ENCODE data around the gene ISG15. TPM values are rescaled to one million over a fixed set of nuclear protein-coding genes. Genes with fewer than 3 reads are reported as not detected.

Gene ISG15
- total and polyA plus RNA-seq, 12 donors, result 9.8 to 186 (median 29.1) TPM

DNA sequence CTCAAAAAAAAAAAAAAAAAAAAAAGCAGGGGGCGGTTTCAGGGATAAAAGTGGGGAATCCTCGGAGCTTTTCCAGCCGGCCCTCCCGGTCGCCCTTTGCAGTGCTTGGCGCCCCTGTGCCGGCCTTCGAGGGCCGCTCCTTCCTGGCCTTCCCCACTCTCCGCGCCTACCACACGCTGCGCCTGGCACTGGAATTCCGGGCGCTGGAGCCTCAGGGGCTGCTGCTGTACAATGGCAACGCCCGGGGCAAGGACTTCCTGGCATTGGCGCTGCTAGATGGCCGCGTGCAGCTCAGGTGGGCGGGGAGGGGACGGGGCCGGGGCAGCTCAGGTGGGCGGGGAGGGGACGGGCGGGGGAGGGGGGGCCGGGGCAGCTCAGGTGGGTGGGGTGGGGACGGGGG lies 35.5 kb downstream of the ISG15 start:
- ATAC-seq, result no peak
- TF ChIP-seq, protein P1, sequence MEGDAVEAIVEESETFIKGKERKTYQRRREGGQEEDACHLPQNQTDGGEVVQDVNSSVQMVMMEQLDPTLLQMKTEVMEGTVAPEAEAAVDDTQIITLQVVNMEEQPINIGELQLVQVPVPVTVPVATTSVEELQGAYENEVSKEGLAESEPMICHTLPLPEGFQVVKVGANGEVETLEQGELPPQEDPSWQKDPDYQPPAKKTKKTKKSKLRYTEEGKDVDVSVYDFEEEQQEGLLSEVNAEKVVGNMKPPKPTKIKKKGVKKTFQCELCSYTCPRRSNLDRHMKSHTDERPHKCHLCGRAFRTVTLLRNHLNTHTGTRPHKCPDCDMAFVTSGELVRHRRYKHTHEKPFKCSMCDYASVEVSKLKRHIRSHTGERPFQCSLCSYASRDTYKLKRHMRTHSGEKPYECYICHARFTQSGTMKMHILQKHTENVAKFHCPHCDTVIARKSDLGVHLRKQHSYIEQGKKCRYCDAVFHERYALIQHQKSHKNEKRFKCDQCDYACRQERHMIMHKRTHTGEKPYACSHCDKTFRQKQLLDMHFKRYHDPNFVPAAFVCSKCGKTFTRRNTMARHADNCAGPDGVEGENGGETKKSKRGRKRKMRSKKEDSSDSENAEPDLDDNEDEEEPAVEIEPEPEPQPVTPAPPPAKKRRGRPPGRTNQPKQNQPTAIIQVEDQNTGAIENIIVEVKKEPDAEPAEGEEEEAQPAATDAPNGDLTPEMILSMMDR (IDR thresholded peaks at IDR 0.05), result no peak
- no peak for DNase-seq
- H3K27me3 ChIP-seq, result no peaks in the 10 kb centered on the region
- no peak overlapping the region for H3K27ac ChIP-seq
- H3K4me1 ChIP-seq, result peaks cover 0 to 4% (median 0%) of the 10 kb centered on the region in 9 donors
- 90 to 96% methylated on average over 20 to 27 of the region's 28 CpGs for WGBS, 2 donors
- no peak overlapping the region for H3K4me3 ChIP-seq
- peaks cover 0 to 91% (median 4%) of the 10 kb centered on the region in 9 donors for H3K36me3 ChIP-seq
- no peaks in the 10 kb centered on the region for H3K9me3 ChIP-seq
- intact Hi-C loops (cut with DNase I), result no loop called here

DNA sequence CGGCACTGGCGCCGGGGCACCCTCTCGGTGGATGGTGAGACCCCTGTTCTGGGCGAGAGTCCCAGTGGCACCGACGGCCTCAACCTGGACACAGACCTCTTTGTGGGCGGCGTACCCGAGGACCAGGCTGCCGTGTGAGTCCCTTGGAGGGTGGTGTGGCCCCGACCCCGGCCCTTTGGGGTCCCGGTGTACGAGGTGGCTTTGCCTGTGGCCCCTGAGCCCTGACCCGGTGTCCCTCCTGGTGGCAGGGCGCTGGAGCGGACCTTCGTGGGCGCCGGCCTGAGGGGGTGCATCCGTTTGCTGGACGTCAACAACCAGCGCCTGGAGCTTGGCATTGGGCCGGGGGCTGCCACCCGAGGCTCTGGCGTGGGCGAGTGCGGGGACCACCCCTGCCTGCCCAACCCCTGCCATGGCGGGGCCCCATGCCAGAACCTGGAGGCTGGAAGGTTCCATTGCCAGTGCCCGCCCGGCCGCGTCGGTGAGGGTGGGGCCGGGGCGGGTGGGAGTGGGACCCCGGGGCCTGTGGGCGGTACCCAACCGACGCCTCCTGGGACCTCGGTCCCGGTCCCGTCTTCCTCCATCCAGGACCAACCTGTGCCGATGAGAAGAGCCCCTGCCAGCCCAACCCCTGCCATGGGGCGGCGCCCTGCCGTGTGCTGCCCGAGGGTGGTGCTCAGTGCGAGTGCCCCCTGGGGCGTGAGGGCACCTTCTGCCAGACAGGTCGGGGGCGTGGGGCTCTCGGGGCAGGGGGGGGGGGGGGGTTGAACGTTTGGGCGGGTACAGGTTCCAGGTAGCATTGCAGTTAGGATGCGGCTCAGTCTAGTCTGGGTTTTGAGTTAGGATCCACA lies 36.2 kb downstream of the ISG15 start:
- H3K9me3 ChIP-seq, result no peaks in the 10 kb centered on the region
- WGBS, 2 donors, result 94% methylated on average over 46 to 57 of the region's 57 CpGs
- peaks cover 0 to 4% (median 0%) of the 10 kb centered on the region in 9 donors for H3K4me1 ChIP-seq
- no peak for ATAC-seq
- intact Hi-C loops (cut with DNase I), result no loop called here
- H3K36me3 ChIP-seq, result peaks cover 0 to 91% (median 4%) of the 10 kb centered on the region in 9 donors
- H3K4me3 ChIP-seq, result no peak overlapping the region
- no peak for DNase-seq
- TF ChIP-seq, protein P1 (IDR thresholded peaks at IDR 0.05), result no peak
- no peaks in the 10 kb centered on the region for H3K27me3 ChIP-seq
- no peak overlapping the region for H3K27ac ChIP-seq

DNA sequence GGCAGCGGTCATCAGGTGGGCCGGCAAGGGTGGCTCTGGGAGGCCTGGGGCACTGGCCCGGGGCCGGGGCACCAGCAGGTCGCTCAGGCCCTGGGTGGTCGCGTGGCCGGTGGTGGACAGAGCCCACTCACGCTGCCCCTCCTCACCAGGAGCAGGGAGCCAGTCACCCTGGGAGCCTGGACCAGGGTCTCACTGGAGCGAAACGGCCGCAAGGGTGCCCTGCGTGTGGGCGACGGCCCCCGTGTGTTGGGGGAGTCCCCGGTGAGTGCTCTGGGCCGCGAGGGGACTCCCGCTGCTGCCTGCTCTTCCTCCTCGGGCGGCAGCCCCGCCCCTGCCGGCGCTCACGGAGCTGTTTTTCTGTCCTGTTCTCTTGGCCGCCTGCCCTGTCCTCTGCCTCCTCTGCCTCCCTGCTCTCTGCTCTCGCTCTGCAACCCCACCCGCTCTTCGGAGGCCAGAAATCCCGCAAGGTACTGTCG lies 37.3 kb downstream of the ISG15 start:
- ATAC-seq, result peak in 7 of 8 donors; percentile 24 to 68 (median 50)
- H3K4me3 ChIP-seq, result peak overlapping the region in 1 of 10 donors; percentile 21
- TF ChIP-seq, protein P1 (IDR thresholded peaks at IDR 0.05), result no peak

DNA sequence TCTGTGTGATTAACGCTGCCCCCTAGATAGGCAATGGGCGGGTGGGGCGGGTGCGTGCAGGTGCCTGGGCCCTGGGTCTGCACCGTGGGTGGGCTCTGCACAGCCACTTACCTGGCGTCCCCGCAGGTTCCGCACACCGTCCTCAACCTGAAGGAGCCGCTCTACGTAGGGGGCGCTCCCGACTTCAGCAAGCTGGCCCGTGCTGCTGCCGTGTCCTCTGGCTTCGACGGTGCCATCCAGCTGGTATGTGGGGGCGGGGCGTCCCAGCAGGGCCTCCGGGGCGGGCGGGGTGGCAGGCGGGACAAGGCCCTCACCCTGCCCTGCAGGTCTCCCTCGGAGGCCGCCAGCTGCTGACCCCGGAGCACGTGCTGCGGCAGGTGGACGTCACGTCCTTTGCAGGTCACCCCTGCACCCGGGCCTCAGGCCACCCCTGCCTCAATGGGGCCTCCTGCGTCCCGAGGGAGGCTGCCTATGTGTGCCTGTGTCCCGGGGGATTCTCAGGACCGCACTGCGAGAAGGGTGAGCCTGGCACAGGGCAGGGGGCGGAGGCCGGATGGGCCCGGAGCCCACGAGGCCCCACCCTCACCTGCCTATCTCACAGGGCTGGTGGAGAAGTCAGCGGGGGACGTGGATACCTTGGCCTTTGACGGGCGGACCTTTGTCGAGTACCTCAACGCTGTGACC lies 38.0 kb downstream of the ISG15 start:
- Histone ChIP-seq H3K27me3 (no peaks in the 10 kb centered on the region), H3K4me3 (no peak overlapping the region), H3K27ac (no peak overlapping the region), H3K36me3 (peaks cover 0 to 83% (median 4%) of the 10 kb centered on the region in 9 donors), H3K4me1 (peaks cover 0 to 4% (median 0%) of the 10 kb centered on the region in 9 donors), H3K9me3 (no peaks in the 10 kb centered on the region)
- intact Hi-C loops (cut with DNase I), result no loop called here
- WGBS, 2 donors, result 88 to 90% methylated on average over 41 to 46 of the region's 46 CpGs
- TF ChIP-seq, protein P1 (IDR thresholded peaks at IDR 0.05), result no peak
- peak in 1 of 8 donors; percentile 21 for ATAC-seq
- no peak for DNase-seq

More for the DNA sequence above, 37.3 kb downstream of the ISG15 start:
- Histone ChIP-seq H3K4me1 (peaks cover 0 to 4% (median 0%) of the 10 kb centered on the region in 9 donors), H3K36me3 (peaks cover 0 to 90% (median 4%) of the 10 kb centered on the region in 9 donors), H3K9me3 (no peaks in the 10 kb centered on the region), H3K27ac (no peak overlapping the region), H3K27me3 (no peaks in the 10 kb centered on the region)
- WGBS, 2 donors, result 77 to 80% methylated on average over 29 to 32 of the region's 32 CpGs
- intact Hi-C loops (cut with DNase I), result no loop called here
- DNase-seq, result peak; percentile 42 to 64

Data from heart right ventricle (tissue), 16 donors.